GM08714 (cell line): ENCODE measurements around the gene CDX2.

ENCODE experiments used
- H3K4me3 ChIP-seq: fragments of 200-500 bp; sonication (Bioruptor generic); 2 replicates; pipeline ENCODE4 v1.5.1; 2014; ENCODE audit warnings: mild to moderate bottlenecking, low read length, inconsistent platforms
- ZNF274 ChIP-seq: IDR thresholded peaks from 2 replicates; pipeline ENCODE4 v1.6.1; 2012; ENCODE audit warnings: mild to moderate bottlenecking, low read depth, low read length

CDX2 gene

GRCh38 chr13:27915301-27916207, 53.6 kb downstream of the CDX2 start:
- no peak for TF ChIP-seq ZNF274
- no peak overlapping the region for H3K4me3 ChIP-seq

GRCh38 chr13:27913160-27913559, 56.0 kb downstream of the CDX2 start:
- H3K4me3 ChIP-seq, result no peak overlapping the region
- TF ChIP-seq ZNF274, result no peak

GRCh38 chr13:27911521-27911920, 57.6 kb downstream of the CDX2 start:
- TF ChIP-seq ZNF274, result no peak
- no peak overlapping the region for H3K4me3 ChIP-seq
